ENCODE measurements around the gene HIVEP3.

HIVEP3 gene

GRCh38 chr1:41497056-41497440 lies 421.7 kb downstream of the HIVEP3 start:
- peak overlapping the region; percentile 91 to 94 for H3K27ac ChIP-seq
- H3K4me3 ChIP-seq, result no peak overlapping the region
- TF ChIP-seq CTCF (IDR thresholded peaks at IDR 0.05), result no peak
- DNase-seq (ENCODE audit: low spot score), result no peak

DNA sequence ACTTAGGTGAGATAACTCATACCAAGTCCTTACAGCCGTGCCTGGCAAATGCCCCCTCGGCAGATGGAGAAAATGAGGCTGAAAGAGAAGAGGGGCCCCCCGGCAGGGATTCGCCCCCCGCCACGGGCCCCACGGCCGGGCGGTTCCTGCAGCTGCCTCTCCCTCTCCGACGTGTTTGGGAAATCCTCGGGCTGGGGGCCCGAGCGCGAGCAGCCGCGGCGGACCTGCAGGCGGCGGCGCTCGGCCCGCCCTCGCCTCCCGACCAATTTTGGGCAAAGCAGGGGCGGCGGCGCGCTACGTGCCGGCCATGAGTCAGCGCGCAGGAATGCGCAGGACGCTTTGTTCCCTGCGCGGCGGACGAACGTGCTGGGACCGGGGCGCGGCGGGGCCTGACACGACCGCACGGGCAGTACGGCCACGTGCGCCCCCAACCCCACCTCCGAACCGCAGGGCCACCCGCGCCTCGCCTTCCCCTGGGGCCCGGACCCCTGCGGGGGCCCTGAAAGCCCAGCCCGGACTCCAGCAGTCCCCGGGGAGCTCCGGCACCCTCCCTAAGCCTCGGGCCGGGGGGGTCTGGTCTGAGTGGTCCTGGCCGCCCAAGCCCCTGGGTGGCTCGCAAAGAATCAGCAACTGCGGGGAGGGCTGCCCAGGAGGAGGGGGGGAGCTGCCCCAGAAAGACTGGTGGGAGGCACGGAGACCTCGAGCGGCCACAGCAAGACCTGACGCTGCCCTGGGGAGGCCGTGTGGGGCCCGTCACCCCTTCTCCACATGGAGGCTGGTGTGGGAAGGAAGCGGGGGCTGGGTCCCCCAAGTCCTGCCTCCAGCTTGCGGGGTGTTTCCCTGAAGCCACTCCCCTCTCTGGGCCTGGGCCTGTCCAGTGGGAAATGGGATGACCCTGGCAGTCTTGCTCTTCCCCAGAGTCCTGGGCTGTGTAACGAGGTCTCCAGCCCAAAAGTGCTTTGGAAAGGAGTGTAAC lies 422.4 kb downstream of the HIVEP3 start:
- H3K27ac ChIP-seq, result peak overlapping the region; percentile 91 to 94
- DNase-seq (ENCODE audit: low spot score), result peak; percentile 95
- no peak for TF ChIP-seq CTCF (IDR thresholded peaks at IDR 0.05)
- H3K4me3 ChIP-seq, result peak overlapping the region; percentile 66

DNA sequence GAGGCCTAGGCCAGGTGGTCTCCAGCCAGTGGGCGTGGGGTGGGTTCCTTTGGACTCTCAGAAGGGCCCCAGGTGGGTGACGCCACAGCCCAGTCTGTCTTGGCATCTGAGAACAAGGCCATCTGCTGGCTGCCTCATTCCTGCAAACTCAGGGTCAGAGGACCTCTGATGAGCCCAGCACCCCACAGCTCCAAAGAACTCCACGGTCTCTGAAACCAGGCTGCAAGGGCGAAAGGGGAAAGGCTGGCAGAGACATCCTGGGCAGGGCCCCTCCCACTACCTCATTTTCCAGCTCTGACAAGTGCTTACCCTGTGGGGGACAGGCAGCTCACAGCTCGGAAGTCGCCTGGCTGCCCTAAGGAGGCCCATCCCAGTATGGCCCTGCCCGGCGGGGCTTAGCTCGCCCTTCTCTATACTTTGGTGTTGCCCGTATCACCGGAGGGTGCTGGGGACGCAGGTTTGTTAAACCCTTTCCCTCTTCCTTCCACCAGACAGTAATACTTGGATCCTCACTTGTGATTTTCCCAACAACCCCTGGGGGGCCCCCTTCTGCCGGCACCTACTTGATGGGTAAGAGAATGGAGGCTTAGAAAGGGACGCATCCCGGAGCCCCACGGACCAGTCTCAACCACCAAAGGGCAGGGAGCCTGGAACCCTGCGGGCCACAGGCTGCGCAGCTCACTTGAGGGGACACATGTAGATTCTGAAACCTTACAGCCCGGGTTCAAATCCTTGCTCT lies 423.3 kb downstream of the HIVEP3 start:
- H3K27ac ChIP-seq, result peak overlapping the region; percentile 91 to 94
- no peak for DNase-seq (ENCODE audit: low spot score)
- no peak for TF ChIP-seq CTCF (IDR thresholded peaks at IDR 0.05)
- H3K4me3 ChIP-seq, result peak overlapping the region; percentile 66

- H3K4me3 ChIP-seq, result no peak overlapping the region
- peak overlapping the region; percentile 91 to 94 for H3K27ac ChIP-seq
- TF ChIP-seq CTCF (IDR thresholded peaks at IDR 0.05), result no peak
- no peak for DNase-seq (ENCODE audit: low spot score)
Measured at GRCh38 chr1:41494351-41495209, 424.1 kb downstream of the HIVEP3 start.

- no peak for DNase-seq (ENCODE audit: low spot score)
- Histone ChIP-seq H3K27ac (peak overlapping the region in 1 of 2 donors; percentile 37), H3K4me3 (no peak overlapping the region)
- TF ChIP-seq CTCF (IDR thresholded peaks at IDR 0.05), result no peak
Measured at GRCh38 chr1:41493626-41494350, 424.9 kb downstream of the HIVEP3 start.

GRCh38 chr1:41493117-41493536 lies 425.6 kb downstream of the HIVEP3 start:
- Histone ChIP-seq H3K27ac (peak overlapping the region; percentile 20 to 37), H3K4me3 (no peak overlapping the region)
- DNase-seq (ENCODE audit: low spot score), result no peak
- TF ChIP-seq CTCF (IDR thresholded peaks at IDR 0.05), result no peak

All from coronary artery (tissue), 2 donors.